Keratinocyte (primary cell): ENCODE measurements around the gene CDC34.

ENCODE experiments used
- EZH2 ChIP-seq: IDR thresholded peaks from one replicate; pipeline ENCODE4 v1.6.1; 2012; ENCODE audit warnings: inconsistent platforms, mild to moderate bottlenecking, low read length, moderate library complexity
- TF ChIP-seq, protein P1 (sequence below), 3 experiments: IDR thresholded peaks in 1 of 3; conservative IDR thresholded peaks in 1 of 3; optimal IDR thresholded peaks in 1 of 3; 2 replicates in 2 of 3; 3 replicates in 1 of 3; pipeline versions ENCODE3 to v1.5.1; 2011; ENCODE audit warnings: low read length in 3 of 3, mild to moderate bottlenecking in 3 of 3, moderate library complexity in 2 of 3, control low read depth in 1 of 3, inconsistent platforms in 1 of 3; ENCODE audit not compliant: insufficient read depth in 2 of 3; ENCODE audit errors: extremely low read depth in 1 of 3

GRCh38 chr19:535017-535835, 3.7 kb downstream of the CDC34 start:
- TF ChIP-seq, protein P1, sequence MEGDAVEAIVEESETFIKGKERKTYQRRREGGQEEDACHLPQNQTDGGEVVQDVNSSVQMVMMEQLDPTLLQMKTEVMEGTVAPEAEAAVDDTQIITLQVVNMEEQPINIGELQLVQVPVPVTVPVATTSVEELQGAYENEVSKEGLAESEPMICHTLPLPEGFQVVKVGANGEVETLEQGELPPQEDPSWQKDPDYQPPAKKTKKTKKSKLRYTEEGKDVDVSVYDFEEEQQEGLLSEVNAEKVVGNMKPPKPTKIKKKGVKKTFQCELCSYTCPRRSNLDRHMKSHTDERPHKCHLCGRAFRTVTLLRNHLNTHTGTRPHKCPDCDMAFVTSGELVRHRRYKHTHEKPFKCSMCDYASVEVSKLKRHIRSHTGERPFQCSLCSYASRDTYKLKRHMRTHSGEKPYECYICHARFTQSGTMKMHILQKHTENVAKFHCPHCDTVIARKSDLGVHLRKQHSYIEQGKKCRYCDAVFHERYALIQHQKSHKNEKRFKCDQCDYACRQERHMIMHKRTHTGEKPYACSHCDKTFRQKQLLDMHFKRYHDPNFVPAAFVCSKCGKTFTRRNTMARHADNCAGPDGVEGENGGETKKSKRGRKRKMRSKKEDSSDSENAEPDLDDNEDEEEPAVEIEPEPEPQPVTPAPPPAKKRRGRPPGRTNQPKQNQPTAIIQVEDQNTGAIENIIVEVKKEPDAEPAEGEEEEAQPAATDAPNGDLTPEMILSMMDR (optimal IDR thresholded peaks at IDR 0.05 in 1 of 3, IDR thresholded peaks at IDR 0.05 in 1 of 3, conservative IDR thresholded peaks at IDR 0.05 in 1 of 3; ENCODE audit: extremely low read depth in 1 of 3, insufficient read depth in 2 of 3, low read length in 3 of 3): no peak
- TF ChIP-seq EZH2: no peak
